Left ventricle myocardium superior (tissue), 1 donor: ENCODE results near the gene AKAP6. TPM values are rescaled to one million over a fixed set of nuclear protein-coding genes. Genes with fewer than 3 reads are reported as not detected.
A peak's percentile ranks its signal among the peaks of the same experiment; 100 is the strongest.
"Not testable (repeated sequence)": the region's sequence is repeated elsewhere in the genome, so short reads cannot be mapped to it uniquely, and the experiment has no call there.

Experiments
- ATAC-seq: fragments of 200-7000 bp; cut with Tn5 transposase; one replicate; pipeline ENCODE4 v1.9.1; 2020; ENCODE audit warnings: mild to moderate bottlenecking, moderate library complexity
- DNase-seq: peaks from one replicate; pipeline ENCODE4 v3.0.0-alpha.2; 2020
- intact Hi-C: fragments of 100-400 bp; cut with micrococcal nuclease; formaldehyde crosslinking; loops from one replicate; pipeline ENCODE4 v1.11.0; 2022
- total RNA-seq: library from RNA; stranded (reverse); fragmentation: NEBNext Ultra II Directional; extraction: Animal tissue kit (Norgen Biotek cat#: 25700); gene quantifications from one replicate; pipeline ENCODE4 v1.2.1, GENCODE V29; 2021
- donor health status: DM: no; HTN: yes; CAD: no; lungs with severe emphysema.

The AKAP6 gene
- total RNA-seq, 1 donor from 2014 or later, result 172 TPM

DNA sequence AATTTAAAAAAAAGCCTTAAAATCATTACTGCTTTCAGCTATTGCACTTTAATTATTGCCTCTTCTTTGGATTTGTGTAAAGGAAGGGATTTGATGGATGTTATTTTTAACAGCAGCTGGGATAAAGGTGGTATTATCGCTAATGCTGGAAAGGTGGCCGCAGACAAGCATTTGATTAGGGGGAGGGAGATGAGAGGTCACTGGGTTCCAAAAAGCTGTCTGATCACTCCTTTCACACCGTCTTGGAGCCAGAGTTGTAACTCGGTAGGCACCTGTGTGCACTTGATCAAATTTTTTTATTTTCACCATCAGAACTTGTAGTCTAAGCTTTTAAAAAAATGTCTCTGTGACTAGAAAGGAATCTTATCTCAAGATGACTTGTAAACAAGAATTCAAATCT lies 99.8 kb downstream of the AKAP6 start:
- DNase-seq, result no peak
- peak; percentile 68 for ATAC-seq
- intact Hi-C loops, result no loop called here

DNA sequence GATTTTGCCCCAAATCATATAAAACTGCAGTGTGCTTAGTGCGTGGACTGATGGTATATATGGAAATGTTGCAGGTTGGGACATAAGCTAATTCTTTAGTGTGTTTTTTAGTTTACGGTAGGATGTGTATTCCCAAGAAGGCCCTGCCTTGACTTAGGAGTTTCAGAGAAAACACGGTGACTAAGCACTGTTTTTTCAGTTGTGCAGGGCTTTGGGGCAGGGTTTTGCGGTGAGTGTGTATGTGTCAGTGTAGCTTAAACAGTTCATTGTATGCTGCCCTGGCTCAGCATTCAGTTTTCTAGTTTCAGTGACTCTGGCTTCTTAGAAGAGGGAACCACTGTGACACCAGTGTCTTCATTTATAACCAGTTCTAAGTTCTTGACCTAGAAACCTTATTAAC lies 101.2 kb downstream of the AKAP6 start:
- DNase-seq (no peak), ATAC-seq (no peak)
- intact Hi-C loops, result no loop called here

DNA sequence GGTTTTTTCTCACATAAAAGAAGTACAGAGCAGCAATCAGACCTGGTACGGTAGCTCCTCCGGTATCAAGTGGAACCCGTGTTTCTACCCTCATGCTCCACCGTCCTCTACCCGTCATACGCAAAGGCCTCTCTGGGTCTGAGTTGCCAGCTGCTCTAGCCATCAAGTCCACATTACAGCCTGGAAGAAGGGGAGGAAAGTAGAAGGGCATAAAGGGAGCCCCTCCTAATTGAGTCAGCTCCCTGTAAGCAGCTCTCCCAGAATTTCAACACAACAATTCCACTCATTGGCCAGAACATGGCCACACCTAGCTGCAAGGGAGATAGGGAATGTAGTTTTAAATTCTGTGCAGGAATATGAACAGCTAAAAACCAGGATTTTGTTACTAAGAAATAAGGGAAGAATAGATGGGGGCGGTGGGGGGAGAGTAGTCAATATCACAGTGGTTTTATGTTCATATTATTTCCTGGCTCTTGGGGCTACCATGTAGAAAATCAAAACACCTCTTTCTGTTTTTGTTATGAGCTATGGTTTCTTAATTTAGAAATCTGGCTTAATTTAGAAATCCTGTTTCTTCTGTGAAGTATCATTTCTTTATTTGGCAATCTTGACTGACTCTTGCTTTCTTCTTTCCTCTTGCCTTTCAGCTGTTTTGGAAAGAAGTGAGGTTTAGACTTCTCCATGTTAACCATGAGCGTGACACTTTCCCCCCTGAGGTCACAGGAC lies 103.9 kb downstream of the AKAP6 start:
- intact Hi-C loops, result no loop called here
- ATAC-seq (peak; percentile 47), DNase-seq (no peak)

DNA sequence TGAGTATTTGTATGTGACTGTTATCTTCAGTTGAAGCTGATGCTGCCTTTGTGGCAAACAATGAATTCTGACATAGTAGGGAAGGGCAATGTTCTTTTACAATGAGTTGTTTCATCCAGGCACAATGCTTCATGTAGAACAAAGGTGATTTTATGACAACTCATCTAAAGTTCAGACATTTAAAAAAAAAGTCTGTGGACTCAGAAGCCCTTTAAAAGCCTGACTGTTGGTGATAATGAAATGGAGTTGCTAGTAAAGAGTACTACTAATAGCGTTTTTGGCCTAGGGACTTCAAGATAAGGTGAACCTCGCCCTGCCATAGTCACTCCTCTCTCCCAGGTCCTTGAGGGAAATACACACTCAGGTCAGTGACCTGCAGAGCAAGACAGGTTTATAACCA lies 105.1 kb downstream of the AKAP6 start:
- intact Hi-C loops, result no loop called here
- DNase-seq (no peak), ATAC-seq (peak; percentile 39)

DNA sequence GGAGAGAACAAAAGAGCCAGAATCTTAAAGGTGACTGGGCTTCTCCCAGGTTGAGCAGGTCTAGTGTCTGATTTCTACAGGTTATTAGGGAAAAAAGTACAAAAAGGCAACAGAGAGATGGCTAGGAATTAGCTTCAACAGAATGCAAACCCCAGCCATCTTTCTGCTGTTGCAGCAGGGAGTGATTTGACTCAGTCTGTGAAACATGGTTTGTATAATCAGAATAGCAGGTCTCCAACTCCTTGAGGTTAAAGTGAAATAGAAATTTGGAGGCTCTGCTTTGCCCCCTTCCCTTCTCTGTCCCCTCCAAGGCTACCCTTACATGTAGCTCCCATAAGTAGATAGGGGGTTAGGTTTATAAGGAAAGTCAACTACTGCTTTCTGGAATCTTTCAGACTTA lies 105.8 kb downstream of the AKAP6 start:
- intact Hi-C loops, result no loop called here
- ATAC-seq, result no peak

DNA sequence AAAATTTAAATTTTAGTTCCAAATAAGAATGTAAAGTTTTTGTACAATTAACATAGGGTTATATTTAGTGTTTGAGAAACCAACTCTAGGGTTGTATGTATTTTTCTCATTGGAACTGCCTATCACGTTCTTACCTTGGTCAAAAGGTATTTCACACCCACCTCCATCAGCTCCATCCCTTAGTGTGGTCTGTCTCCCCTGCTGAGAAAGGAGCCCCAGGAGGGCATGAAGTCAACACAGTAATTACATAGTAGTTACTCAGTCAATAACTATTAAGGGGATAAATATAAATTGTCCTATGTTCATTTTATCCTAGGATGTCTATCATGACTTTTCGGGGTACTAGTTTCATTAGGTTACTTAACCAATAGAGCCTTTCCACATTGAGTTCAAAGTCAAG lies 106.3 kb downstream of the AKAP6 start:
- intact Hi-C loops, result no loop called here
- DNase-seq (no peak), ATAC-seq (no peak)

More for the DNA sequence above, 105.8 kb downstream of the AKAP6 start:
- DNase-seq, result no peak

DNA sequence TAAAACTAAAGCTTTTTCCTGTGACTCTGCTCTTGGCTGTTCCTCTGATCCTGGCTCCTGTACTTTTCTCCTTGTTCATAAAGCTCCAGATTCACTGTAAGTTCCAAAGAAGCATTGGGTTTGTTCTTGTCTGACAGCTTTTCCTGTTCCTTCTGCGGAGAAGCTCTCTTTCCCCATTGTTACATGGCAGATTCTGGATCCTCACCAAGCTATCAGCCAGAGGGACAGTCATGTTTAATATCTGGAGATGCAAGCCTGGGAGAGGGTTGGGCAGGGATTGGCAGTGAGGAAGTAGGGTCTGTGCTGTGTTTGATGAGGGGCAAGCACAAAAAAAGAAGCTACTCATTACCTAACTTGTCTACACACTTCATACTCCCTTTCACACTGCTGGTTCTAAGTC lies 107.9 kb downstream of the AKAP6 start:
- ATAC-seq (no peak), DNase-seq (no peak)
- intact Hi-C loops, result no loop called here

DNA sequence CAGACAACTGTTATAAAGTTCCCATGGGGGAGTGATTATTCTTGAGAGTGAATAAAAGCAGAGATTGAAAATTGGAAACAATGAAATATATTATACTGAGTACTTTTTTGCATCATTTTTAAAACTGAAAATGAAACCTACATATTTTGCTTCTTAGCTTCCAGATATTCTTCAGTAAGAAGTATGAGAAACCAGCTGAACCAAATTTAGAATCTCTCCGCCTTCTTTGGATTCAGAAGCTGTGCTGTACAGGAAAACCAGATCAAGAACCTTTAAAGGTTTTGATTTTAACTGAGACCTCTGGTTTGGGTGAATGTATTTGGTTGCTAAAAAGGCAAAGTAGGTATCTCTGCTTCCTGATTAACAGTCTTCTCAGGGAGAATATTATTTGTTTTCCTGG lies 109.4 kb downstream of the AKAP6 start:
- ATAC-seq, result no peak
- intact Hi-C loops, result no loop called here
- no peak for DNase-seq

DNA sequence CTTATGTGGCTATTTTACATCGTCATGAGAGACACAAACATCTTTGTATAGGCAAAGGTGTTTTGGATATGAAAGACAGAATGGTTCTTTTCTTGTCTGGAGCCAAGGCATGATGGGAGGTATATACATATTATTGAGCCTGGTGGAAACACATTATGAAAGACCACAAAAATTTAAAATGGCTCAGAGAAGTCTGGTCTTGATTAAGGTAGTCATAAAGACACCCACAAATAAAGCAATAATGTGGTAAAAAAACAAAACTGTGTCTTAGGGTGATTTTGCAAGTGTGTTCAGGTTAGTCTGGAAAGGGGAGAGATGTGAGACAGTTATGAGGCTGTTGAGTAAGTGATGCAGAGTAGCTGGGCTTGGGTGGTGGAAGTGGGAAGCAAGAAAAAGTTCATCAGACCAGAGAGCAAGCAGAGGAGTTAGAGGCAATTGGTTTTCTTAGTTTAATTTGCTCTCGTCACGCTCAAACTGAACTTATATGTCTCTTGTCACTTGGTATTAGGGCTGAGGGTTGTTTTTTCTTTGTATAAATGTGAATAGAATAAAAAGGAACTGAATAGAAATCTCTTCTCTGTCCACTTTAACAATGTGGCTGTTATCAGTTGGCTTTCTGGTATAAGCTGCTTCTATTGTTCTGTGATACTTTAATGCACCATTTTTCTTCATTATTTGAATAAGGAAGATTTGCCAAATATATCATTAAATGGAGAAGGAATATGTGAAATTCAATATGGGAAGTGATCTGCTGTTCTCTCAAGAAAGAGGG lies 115.0 kb downstream of the AKAP6 start:
- no peak for ATAC-seq
- DNase-seq, result no peak
- intact Hi-C loops, result no loop called here

DNA sequence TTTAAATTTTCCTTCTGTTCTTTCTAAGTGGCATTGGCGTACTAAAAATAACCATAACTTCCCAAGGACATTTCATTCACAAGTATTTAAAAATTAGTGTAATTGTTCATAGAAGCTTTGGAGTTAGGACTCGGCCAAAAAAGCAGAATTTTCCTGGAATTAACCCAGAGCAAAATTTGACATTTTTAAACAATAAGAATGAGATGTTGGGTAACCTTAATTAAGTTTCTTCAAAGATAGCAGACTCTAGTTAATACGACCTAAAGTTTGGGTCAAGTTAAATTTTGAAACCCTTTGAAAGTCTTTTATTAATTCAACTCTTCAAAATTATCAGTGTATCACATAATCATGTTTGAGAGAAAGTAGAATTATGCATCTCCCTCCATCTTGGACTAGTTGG lies 118.3 kb downstream of the AKAP6 start:
- DNase-seq, result no peak
- intact Hi-C loops, result no loop called here
- ATAC-seq, result no peak

DNA sequence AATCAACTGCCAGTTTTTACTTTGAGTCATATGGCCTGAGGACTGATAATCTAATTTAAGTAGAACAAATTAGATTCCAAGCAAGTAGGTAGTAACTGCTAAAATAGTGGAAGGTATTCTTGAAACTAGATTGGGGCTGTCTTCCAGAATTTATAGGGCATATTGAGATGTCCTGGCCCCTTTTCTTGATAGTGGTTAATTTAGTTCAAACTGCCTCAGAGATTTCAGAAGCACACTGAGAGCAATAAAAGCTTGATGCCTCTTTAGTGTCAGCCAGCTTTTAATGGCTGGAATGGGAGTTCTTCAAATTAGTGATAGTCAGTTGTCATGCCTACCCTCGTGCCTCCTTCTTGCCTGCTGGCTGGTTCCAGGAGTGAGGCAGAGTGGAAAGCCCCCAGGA lies 120.5 kb downstream of the AKAP6 start:
- intact Hi-C loops, result no loop called here
- ATAC-seq (no peak), DNase-seq (no peak)

DNA sequence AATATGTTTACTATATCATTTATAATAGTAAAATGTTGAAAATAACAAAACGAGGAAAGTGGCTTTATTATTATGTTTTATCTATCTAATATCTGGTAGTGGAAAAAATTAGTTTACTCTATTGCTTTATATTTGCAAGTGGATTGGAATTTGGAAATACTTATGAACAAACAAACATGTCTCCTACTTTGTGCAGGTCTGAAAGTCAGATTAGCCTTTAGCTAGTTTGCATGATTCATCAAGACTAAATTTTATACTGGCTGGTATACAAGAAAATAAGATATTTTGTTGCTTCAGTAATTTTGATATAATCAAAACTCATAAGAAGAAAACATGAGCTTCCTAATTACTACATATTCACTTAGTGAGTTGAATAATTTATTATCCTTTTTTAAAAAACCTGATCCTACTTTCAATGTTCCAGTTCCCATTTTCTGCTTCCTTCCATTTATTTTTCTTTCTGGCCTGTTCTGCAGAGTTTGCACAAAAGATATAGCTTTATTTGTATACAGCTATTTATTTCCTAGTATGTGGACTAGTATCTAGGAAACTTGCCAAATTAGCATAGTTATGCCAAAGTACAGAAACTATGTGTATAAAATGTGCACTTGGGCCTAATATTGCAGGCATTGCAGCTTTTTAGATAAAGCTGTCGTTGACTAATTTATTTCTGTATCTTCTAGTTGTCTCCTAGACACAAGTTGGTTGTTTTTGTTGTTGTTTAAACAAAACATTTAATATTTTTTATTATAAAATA lies 122.0 kb downstream of the AKAP6 start:
- ATAC-seq, result no peak
- intact Hi-C loops, result no loop called here
- DNase-seq, result no peak

DNA sequence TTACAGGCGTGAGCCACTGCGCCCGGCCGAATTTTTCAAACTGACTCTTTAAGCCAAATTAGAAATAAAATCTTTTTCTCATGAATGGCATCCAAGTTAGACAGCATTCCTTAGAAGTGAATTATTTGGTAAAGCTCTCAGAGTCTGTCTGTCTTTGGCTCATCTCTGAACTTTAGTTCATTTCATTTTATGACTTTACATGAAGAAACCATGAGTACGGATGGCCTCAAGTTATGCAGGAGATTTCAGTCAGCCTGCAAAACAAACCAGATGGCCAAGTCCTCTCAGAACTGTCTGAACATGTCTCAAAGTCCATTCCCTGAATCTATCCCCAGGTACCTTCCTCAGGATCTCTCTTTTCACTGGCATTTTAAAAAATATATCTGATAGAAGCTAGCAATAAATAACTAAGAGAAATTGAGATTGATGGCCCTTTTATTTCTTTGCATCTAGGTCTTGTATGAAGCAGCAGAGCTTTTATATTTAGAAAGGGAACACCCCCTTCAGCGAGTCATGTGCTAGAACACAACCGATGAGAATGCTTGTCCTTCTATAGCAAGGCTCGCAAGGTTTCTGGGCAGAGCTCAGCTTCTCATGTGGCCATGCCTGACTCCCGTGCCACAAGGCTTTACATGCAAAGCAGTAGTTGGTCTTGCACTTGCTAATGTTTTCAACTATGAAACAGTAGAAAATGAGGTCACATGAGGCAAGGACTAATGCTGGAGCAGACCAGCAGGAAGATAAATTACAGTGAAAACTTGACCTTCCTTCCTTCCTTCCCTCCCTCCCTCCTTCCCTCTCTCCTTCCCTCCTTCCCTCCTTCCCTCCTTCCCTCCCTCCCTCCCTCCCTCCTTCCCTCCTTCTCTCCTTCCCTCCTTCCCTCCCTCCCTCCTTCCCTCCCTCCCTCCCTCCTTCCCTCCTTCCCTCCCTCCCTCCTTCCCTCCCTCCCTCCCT lies 125.0 kb downstream of the AKAP6 start:
- intact Hi-C loops, result no loop called here
- DNase-seq (no peak), ATAC-seq (peak; percentile 33)

DNA sequence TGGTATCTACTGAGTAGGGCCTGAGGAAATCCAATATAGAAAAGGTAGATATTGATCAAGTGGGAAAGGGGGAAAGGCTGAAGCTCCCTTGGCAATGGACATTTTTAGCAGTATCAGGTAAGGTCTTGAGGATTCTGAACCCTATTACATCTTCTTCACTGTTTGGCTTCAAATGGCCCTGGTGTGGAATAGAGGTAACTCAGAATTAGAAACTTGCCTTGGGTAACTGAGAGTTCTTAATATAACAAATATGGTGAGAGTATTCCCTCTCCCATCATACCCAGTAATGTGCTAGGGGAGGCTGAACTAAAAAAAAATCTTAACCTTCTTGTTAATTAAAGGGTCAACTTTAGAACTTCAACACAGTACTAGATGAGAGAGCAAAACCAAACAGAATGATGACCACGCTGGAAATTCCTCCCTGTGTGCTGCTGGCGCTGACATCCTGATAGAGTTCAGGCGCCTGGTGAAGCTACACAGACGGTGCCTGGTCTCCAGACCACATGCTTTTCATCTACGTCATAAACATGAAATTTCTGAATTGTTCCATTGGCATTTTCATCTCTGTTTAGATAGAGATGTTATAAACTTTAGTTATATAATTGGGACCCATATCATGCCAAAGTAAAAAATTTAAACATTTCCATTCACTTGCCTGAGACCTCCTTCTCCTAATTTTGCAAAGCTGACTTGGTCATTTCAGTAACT lies 128.3 kb downstream of the AKAP6 start:
- DNase-seq (peak; percentile 73), ATAC-seq (peak; percentile 98)
- intact Hi-C loops, result no loop called here

DNA sequence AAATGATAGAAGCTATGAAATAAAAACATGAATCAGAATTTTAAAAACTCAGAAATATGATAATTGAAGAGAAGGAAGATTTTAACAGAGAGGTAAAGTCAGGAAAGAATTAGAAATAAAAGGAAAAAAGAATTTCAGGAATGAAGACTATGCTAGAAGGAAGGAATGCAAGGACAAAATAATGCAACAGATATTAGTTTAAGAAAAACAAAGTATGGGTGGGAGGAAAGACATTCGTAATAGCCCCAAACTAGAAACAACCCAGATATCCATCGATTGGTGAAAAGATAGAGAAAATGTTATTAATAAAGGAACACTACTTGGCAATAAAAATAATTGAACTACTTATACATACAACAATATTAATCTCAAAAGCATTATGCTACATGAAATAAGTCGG lies 129.6 kb downstream of the AKAP6 start:
- DNase-seq (no peak), ATAC-seq (no peak)
- intact Hi-C loops, result no loop called here

DNA sequence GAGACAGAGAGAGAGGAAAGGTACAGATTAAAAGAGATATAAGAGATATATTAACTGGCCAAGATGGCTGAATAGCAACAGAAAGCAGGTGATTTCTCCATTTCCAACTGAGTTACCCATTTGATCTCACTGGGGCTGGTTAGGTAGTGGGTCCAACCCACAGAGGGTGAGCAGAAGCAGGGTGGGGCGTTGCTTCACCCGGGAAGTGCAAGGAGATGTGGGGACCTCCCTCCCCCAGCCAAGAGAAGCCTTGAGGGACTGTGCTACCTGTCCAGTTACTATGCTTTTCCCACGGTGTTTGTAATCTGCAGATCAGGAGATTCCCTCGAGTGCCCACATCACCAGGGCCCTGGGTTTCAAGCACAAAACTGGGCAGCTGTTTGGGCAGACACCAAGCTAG lies 131.2 kb downstream of the AKAP6 start:
- no peak for ATAC-seq
- intact Hi-C loops, result no loop called here
- no peak for DNase-seq

DNA sequence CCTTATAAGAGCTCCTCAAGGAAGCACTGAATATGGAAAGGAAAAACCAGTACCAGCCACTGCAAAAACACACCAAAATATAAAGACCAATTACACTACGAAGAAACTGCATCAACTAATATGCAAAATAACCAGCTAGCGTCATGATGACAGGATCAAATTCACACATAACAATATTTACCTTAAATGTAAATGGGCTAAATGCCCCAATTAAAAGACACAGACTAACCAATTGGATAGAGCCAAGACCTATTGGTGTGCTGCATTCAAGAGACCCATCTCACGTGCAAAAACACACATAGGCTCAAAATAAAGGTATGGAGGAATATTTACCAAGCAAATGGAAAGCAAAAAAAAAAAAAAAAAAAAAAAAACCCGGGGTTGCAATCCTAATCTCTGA lies 133.5 kb downstream of the AKAP6 start:
- ATAC-seq, DNase-seq, intact Hi-C loops: not testable (repeated sequence)

DNA sequence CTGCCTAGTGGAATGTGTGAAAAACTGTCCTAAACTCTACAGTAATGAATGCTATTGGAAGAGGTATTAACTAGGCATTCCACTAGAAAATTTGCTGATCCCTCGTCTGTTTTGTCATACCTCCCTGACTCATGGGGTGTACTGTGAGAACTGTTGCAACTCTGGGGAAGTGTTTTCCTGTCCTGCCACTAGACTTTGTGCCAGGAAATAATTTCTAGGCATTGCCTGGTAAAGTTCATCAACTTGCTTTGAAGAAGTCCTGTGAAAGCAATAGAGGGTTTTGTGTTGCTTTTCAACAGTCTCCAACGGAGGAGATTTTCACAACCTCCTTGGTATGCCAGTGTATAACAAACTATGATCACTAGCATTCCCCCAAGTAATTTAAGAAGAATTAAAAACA lies 139.9 kb downstream of the AKAP6 start:
- DNase-seq, result no peak
- intact Hi-C loops, result no loop called here
- peak; percentile 38 for ATAC-seq
